HG03095 (cell line): Measurements from ENCODE around the gene SIGLEC9.

Experiments used
- ATAC-seq: cut with Tn5 transposase; IDR thresholded peaks from one replicate; pipeline ENCODE4 v1.9.1; 2021; ENCODE audit warnings: moderate library complexity; ENCODE audit not compliant: unreplicated experiment

The SIGLEC9 gene

DNA sequence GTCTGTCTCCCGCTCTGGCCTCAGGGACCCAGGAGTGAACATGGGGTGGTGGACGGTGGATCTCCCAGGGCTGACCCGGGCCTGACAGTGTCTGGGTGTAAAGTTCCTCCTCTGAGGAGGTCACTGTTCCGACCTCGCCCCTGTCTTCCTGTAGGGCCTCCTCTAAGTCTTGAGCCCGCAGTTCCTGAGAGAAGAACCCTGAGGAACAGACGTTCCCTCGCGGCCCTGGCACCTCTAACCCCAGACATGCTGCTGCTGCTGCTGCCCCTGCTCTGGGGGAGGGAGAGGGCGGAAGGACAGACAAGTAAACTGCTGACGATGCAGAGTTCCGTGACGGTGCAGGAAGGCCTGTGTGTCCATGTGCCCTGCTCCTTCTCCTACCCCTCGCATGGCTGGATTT lies at the start of gene SIGLEC9:
Gene SIGLEC9, plus strand, starts transcription at position 178 of the 400 bp plus-strand sequence. Its CDS starts 69 bp downstream, at position 247.
- no peak for ATAC-seq

DNA sequence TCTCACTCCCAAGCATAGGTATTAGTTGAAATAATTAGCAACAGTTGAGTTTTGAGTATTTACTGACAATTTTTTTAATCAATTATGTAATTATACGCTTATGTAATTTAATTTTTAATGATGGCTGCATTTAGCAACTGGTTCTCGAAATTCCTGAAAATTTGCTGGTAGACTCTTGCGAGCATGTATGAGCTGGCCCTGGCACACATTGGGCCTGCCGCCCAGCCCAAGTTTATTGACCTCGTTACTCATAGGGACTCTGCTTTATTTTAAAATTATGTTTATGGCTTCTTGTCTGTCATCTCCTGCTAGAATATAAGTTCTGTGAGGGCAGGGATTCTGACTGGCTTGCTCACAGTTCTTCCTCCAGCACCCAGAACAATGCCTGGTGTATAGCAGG lies 48.7 kb upstream of the SIGLEC9 start:
- ATAC-seq = no peak

DNA sequence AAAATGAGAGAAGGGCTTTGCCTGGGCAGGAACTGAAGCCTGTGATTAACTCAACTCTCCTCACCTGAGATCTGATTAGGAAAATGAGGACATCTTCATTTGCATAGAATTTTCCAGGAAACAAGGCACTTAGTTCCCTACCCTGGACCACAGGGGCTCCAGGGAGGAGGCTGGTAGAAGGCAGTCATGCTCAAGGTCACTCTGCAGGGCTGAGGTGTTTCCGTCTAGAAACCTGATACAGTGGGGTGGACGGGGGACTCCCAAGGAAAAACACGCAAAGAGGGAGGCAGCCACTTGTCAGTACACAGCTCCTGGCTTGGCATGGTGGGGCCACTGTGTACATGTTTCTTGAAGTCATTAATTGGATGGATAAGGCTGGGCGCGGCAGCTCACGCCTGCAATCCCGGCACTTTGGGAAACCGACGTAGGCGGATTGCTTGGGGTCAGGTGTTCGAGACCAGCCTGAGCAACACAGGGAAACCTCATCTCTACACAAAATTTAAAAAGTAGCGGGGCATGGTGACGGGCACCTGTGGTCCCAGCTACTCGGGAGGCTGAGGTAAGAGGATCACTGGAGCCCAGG lies 48.0 kb upstream of the SIGLEC9 start:
- no peak for ATAC-seq

DNA sequence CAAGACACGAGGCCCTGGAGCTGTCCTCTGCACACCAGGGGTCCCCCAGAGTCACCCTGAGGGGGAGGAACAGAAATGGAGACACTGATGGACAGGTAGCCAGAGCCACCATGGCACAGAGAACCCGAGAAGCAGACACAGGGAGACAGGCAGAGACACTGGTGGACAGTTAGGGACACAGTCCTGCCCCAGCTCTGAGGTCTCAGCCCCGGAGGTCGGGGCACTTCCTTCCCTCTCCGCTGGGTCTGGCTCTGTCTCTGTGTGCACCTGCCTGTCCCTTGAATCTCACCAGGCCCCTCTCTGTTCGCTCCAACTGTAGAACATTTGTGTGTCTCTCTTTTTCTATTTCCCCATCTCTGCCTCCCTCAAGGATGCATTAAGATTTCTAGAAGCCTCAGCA lies 46.6 kb upstream of the SIGLEC9 start:
- no peak for ATAC-seq

DNA sequence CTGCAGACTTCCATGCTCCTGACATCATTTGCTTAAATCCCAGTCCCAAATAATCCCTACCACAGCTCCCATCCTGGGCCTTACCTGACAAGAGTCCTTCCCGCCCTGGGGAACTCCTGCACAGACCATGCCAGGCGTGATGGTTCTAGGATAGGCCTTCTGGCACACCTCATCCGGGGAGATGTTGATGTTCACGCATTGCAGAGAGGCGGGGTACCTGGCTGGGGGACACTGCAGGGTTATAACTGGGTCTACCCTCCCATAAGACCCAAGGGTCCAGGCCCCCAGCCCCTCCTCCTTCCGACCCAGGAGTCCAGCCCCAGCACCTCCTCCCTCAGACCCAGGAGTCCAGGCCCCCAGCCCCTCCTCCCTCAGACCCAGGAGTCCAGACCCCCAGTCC lies 46.0 kb upstream of the SIGLEC9 start:
- no peak for ATAC-seq

DNA sequence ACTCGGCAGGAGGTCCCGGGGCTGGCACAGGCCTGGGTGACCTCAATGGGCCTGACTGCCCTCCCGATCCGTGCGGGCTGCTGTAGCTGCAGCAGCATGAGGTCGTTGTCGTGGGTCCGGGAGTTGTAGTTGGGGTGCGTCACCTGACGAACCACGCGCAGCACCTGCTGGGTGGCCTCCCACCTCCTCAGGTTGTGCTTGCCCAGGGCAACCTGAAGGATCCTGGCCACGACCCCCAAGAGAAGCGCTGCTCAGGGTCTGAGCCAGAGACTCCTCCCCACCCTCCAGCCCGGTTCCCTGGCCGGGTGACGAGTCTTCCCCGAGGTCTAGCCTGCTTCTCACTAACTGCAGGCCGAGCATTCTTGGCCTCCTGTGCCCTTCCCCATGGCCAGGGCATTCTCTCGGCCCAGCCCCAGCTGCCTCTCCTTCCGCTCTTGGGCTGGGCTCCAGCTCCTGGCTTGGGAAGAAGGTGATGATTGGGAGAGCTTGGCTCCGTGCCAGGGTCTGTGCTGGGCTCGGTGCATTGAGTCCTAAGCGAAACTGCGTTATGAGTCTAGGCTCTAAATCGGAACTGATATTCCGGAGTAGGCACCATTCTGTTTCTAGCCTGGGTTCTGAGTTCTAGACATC lies 45.1 kb upstream of the SIGLEC9 start:
- ATAC-seq = no peak

DNA sequence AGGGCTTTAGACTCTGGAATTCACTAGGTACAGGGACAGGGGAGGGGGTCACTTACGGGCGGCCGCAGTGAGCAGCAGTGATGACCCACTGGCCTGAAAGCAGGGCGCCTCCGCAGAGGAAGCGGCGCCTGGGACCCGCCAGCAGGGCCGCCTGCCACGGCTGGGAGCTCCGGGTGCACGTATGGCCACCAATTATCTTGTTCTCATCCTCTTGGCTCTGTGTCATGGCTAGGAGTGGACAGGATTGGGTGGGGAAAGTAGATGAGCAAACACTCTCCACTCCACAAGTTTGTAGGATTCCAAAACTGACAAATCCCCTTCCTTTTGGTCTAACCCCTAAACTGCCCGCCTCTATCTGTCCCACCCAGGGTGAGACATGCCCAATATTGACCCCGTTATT lies 43.2 kb upstream of the SIGLEC9 start:
- no peak for ATAC-seq

DNA sequence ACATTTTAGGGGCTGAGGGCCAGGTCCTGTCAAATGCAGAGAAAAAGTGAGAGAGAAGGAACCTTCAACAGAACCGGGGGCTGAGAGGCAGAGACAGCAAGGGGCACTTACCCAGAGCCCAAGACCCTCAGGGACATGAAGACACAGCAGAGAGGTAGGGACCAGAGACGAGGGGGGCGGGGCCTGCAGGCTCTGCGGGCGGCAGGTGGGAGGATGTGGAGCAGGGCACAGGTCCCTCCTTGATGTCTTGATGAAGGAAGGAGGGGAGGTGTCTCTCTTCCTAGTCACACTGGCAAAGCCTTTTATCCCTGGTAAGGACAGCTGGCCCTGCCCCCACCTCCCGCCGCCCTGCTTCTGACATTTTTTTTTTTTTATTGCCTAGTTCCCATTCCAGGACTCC lies 42.1 kb upstream of the SIGLEC9 start, which contains the start of gene KLK14:
Gene KLK14, minus strand, starts transcription at position 277 of the 400 bp plus-strand sequence. Its CDS starts 273 bp downstream, at position 4.
- ATAC-seq = no peak

DNA sequence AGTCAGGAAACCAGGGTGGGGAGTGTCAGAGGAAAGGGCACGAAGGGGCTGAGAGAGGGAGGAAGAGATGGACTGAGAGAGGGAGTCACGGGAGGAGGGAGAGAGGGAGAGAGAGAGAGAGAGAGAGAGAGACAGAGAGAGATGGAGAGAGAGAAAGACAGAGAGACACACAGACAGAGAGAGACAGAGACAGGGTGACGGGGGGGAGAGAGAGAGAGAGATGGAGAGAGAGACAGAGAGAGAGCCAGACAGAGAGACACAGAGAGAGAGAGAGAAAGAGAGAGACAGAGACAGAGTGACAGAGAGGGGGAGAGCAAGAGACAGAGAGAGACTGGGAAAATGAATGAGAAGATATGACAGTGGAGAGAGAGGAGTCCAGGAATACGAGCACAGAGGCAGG lies 41.5 kb upstream of the SIGLEC9 start:
- ATAC-seq = no peak

DNA sequence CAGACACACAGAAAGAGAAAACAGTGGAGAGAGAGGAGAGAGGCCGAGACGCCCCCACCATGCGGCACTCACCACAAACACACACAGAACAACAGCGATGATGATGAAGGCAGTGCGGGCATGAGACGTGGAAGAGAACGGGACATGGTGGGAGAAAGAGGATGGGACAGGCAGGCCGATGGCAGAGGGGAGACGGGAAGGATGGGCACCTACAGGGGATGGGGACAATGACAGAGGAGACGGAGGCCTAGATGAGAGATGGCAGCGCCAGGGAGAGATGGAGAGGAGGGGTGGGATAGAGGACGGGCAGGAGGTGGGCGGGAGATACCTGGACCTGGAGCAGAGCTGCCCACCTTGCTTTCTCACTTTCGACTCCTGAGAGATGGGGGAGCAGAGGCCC lies 40.9 kb upstream of the SIGLEC9 start:
- no peak for ATAC-seq

DNA sequence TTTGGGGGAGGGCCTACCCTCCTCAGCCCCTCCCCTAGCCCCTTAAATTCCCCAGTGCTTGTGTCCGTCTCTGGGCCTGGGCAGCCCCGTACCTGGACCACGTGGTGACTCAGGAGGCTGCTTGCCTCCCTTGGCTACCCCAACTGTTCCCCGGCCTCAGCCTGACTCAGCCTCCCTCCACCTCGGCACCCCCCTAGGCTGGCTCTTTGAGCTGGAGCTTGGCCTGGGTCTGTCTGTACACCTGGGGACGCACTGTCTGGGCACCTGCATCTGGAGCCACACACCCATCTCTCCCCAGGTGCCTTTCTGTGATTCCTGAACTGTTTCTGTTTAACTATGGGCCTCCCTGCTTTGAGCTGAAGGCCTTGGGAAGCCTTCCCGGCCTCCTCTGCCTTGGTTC lies 40.2 kb upstream of the SIGLEC9 start:
- no peak for ATAC-seq

DNA sequence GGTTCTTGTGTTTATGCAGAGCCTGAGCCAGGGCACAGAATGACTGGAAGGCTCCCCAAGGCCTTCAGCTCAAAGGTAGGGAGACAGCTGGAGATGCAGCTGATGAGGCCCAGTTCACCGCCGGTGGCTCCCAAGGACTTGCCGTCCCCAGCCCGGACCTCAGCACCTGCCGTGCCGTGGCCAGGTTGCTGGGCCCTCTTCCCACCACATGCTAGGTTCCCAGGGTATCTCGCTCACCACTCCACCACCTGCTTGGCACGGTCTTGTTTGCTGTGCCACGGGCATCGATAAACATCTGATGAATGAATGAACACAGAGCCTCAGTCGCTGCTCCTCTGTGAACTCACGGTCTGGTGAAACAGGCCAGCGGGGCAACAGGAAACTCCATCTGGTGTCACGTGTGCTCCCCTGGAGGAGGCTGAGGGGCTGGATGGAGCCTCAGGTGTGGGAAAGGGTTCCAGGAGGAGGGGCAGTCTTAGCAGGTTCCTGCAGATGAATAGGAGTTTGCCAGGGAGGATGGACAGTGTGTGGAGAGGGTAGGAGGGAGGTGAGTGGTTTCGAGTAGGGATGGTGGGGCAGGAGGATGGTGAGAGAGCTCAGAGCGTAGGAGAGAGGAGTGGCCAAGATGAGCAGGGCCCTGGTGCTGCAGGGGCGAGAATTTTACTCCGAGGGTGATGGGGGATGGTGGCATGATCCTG lies 38.4 kb upstream of the SIGLEC9 start:
- no peak for ATAC-seq

DNA sequence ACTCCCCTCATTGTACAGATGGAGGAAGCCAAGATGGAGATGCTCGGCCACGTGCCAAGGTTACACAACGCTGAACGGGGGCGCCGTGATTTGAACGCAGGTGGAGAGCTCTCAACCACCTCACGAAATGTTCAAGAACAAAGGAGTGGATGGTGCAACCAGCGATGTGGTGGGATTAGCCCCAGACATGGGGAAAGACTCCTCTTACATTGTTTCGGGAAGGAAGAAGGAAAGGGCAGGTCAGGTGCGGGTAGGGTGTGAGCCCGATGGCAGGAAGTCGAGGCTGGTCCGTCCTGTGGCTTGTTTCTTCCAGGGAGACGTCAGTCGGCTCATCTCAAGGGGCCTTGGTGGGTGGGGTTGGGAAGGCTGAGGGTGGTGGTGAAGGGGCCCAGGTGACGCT lies 34.9 kb upstream of the SIGLEC9 start:
- ATAC-seq = no peak

DNA sequence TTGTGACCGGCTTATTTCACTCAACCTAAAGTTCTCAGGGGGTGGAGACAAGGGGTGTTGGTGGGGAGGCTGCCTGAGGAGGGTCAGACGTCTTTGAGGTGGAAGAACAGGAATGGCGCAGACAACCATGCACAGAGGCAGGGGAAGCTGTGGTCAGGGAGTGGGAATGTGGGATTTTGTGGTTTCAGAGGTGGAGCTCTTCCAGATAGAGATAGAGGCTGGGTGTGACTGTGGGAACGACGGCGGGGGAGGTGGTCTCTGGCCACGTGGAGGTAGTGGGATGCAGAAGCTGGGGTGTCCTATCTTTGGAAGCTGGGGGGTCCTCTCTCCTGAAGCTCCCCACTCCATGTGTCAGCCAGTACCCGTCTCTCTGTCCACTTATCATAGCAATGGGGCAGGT lies 34.2 kb upstream of the SIGLEC9 start:
- no peak for ATAC-seq

DNA sequence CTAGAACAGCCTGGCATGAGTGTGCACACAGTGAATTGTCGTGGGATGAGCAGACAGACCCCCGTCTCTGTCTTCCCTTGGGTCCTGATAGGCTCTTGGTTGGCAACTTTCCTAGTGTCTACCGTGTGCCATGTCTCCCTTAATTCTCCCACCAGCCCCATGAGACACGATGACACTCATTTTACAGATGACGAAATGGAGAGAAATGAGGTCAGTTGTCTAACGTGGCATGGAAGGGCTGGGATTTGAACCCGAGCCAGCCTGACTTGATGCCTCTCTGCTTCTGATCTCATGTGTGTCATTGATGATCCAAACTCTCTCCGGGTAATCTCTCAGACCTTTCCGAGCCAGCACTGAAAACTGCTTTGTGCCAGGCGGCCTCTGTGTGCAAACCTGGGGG lies 33.6 kb upstream of the SIGLEC9 start:
- no peak for ATAC-seq

DNA sequence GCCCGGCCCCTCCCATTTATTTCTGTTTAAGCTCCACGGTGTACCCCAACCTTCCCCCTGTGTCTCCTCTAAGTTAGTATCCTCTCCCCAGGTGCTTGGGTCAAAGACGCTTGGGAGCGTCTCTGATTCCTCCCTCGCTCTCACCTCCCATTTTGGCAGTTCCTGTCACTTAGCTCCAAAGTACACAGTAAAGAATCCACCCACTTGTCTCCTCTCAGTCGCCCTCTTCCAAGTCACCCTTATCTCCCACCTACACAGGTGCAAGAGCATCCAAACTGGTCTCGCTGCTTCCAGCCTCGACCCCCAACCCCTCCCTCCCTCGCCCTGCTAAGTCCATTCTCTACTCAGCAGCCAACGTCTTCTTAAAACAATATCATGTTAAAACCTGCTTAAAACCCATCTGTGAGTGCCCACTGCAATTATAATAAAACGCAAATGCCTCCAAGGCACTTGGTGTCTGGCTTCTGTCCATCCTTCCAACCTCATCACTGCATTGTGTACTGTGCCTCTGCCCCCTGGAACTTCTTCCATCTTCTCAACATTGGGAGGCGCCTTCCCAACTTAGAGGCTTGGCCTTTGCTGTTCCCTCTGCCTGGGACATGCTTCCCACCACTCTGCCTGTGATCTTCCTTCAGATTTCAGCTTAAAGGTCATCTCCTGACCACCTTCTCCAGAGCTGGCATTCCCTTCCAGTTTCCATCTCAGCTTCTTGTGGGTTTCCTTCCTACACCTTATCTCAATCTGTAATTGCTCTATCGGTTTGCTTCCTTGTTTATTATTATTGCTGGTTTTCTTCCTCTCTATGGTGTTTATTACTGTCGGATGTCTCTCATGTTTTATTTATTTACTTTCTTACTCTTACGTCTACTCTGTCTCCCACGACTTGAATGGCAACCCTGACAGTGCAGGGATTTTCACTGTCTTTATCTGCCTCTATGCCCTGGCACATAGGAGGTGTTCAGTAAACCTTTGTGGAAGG lies 32.5 kb upstream of the SIGLEC9 start:
- no peak for ATAC-seq

DNA sequence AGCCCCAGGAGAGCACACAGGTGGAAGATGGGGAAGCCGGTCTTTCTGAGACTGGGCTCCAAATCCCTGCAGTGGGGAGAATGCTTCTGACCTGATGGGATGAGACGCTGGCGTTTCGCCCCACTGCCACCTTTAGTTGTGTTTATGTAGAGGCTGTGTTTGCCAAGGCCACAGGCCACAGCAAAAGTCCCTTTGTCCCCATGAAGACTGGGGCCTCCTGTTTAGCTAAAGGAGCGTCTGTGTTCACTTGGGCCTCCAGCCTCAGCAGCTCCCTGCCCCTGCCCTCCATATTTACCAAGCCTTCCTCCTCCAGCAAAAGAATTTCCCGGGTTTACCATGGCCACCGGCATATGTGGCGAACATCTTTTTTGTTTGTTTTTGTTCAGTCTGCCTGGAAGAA lies 31.6 kb upstream of the SIGLEC9 start:
- no peak for ATAC-seq

DNA sequence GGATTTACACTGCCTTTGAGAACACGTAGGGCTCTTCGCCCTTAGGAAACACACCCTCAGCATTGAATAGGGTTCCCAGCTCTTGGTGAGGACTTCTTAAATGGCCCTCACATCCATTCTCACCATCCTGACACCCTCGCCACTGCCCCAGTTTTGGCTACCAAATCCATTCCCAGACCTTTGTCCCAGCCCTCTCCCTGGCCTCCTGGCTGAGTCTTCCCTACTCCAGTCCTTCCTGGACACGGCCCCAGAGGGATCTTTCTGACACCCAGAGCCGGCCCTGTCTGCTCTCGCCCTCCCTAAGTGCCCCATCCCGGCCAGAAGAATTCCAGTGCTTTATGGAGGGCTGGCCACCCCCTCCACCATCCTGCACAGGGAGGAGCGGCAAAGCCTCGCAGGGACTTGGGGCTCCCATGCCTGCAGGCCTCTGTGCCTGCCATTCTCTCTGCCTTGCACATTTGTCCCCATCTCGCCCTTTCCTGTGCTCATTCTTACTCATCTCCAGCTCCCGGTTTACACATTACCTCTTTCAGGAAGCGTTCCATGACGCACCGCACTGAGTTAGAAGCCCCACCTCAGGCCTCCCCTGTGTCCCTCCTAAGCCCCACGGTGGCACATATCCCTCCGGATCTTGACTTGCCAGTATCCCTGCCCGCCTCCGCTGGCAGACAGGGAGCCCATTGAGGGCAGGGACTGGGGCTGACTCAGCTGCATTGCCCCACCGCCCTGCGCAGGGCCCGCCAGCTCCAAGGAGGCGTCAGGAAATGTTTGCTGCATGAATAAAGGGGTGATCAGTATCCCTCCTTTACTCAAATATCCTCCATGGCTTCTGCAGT lies 31.0 kb upstream of the SIGLEC9 start:
- ATAC-seq = no peak

DNA sequence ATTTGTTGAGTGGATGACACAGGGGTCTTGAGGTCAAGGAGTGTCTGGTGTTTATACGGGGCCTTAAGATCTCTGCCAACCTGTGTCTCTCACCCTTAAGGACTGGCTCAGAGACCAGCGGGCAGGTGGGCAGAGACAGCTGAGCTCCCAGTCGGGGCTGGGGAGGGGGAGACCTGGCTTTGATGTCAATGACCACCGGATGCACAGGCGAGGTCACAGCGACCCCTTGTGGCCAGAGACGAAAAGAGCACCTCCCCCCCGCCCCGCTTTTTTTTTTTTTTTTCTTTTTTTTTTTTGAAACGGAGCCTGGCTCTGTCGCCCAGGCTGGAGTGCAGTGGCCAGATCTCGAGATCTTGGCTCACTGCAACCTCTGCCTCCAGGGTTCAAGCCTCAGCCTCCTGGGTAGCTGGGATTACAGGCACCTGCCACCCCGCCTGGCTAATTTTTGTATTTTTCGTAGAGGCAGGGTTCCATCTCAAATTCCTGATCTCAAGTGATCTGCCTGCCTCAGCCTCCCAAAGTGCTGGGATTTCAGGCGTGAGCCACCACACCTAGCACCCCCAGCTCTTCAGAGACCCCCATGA lies 29.9 kb upstream of the SIGLEC9 start:
- ATAC-seq = no peak
